SK-N-SH (cell line): ENCODE results near the gene EPB41L2. TPM values are rescaled to one million over a fixed set of nuclear protein-coding genes. Genes with fewer than 3 reads are reported as not detected.

Experiments
- CTCF ChIA-PET: fragments of 300-600, 350-600 bp; formaldehyde crosslinking; extraction: SDS; loops from one replicate; lab custom pipeline; 2021; lab: Yijun Ruan, JAX
- POLR2A ChIA-PET: fragments of 350-600 bp; sonication (Branson Sonifier 250); formaldehyde crosslinking; extraction: SDS; loops from one replicate; lab custom pipeline; 2020; ENCODE audit warnings: antibody characterized with exemption, inconsistent platforms; lab: Yijun Ruan, JAX
- DNase-seq: peaks from one replicate; pipeline ENCODE4 v3.0.0; 2012
- H2AFZ ChIP-seq: fragments of 200-600 bp; sonication (generic); 2 replicates; pipeline ENCODE4 v1.8.1; 2016; ENCODE audit warnings: antibody characterized with exemption, mild to moderate bottlenecking, low read depth
- H3F3A ChIP-seq: fragments of 200-600 bp; sonication (generic); replicated peaks from 2 replicates; pipeline ENCODE3; 2016; ENCODE audit warnings: antibody characterized with exemption, mild to moderate bottlenecking; ENCODE audit not compliant: insufficient read depth
- H3K27ac ChIP-seq, 2 experiments: fragments of 200-500 bp in 1 of 2; fragments of 200-600 bp in 1 of 2; sonication (Bioruptor generic) in 1 of 2; sonication (generic), shearing (Covaris generic) in 1 of 2; 2 replicates each; pipeline versions ENCODE4 v1.5.1 to v1.6.1; 2014 to 2016; ENCODE audit warnings: low read depth in 2 of 2, inconsistent platforms in 1 of 2, low read length in 1 of 2, mild to moderate bottlenecking in 1 of 2, mixed read lengths in 1 of 2
- H3K27me3 ChIP-seq: fragments of 200-600 bp; sonication (generic), shearing (Covaris generic); 2 replicates; pipeline ENCODE4 v1.6.1; 2016; ENCODE audit warnings: mixed run types; ENCODE audit not compliant: insufficient read depth
- H3K36me3 ChIP-seq, 2 experiments: fragments of 200-500 bp in 1 of 2; fragments of 200-600 bp in 1 of 2; sonication (Bioruptor generic) in 1 of 2; sonication (generic) in 1 of 2; replicated peaks in 1 of 2; 2 replicates each; pipeline versions ENCODE3 to v1.5.1; 2014 to 2016; ENCODE audit warnings: low read length in 1 of 2, mild to moderate bottlenecking in 1 of 2; ENCODE audit not compliant: insufficient read depth in 2 of 2, control insufficient read depth in 1 of 2
- H3K4me1 ChIP-seq, 2 experiments: fragments of 200-500 bp in 1 of 2; fragments of 200-600 bp in 1 of 2; sonication (Bioruptor generic) in 1 of 2; sonication (generic), shearing (Covaris generic) in 1 of 2; 2 replicates each; pipeline versions ENCODE4 v1.5.1 to v1.6.1; 2014 to 2016; ENCODE audit warnings: low read depth in 1 of 2, low read length in 1 of 2, mixed run types in 1 of 2; ENCODE audit not compliant: insufficient read depth in 2 of 2, control insufficient read depth in 1 of 2
- H3K4me2 ChIP-seq: fragments of 200-600 bp; sonication (generic), shearing (Covaris generic); 2 replicates; pipeline ENCODE4 v1.6.1; 2017; ENCODE audit warnings: mixed run types
- H3K4me3 ChIP-seq, 2 experiments: fragments of 200-500 bp in 1 of 2; fragments of 200-600 bp in 1 of 2; sonication (Bioruptor generic) in 1 of 2; sonication (generic), shearing (Covaris generic) in 1 of 2; 2 replicates each; pipeline versions ENCODE4 v1.5.1 to v1.8.1; 2014 to 2016; ENCODE audit warnings: low read depth in 2 of 2, inconsistent platforms in 1 of 2, low read length in 1 of 2, mild to moderate bottlenecking in 1 of 2, mixed read lengths in 1 of 2, moderate library complexity in 1 of 2
- H3K79me2 ChIP-seq: fragments of 200-600 bp; sonication (generic); 2 replicates; pipeline ENCODE4 v1.8.1; 2017; ENCODE audit warnings: mild to moderate bottlenecking; ENCODE audit not compliant: insufficient read depth
- H3K9ac ChIP-seq: fragments of 200-600 bp; sonication (generic); 2 replicates; pipeline ENCODE4 v1.6.1; 2017; ENCODE audit warnings: mixed run types
- H3K9me2 ChIP-seq: fragments of 200-600 bp; sonication (generic); 2 replicates; pipeline ENCODE4 v1.6.1; 2017; ENCODE audit warnings: mixed run types
- H3K9me3 ChIP-seq: fragments of 200-600 bp; sonication (generic); 2 replicates; pipeline ENCODE4 v1.6.1; 2017; ENCODE audit warnings: mixed run types, mild to moderate bottlenecking, moderate library complexity
- H4K20me1 ChIP-seq: fragments of 200-600 bp; sonication (generic); 2 replicates; pipeline ENCODE4 v1.6.1; 2017; ENCODE audit warnings: mild to moderate bottlenecking, mixed run types; ENCODE audit not compliant: insufficient read depth
- CHD2 ChIP-seq: fragments of 150-350 bp; IDR thresholded peaks from 2 replicates; pipeline ENCODE4 v1.6.1; 2018; ENCODE audit warnings: low read length; ENCODE audit not compliant: partially characterized antibody
- ELF1 ChIP-seq: IDR thresholded peaks from 2 replicates; pipeline ENCODE4 v1.4.0; 2012
- FOSL2 ChIP-seq: IDR thresholded peaks from 2 replicates; pipeline ENCODE4 v1.4.0; 2012; ENCODE audit warnings: low read depth, mild to moderate bottlenecking, moderate library complexity, borderline replicate concordance
- FOXJ3 ChIP-seq: sonication (generic); formaldehyde crosslinking; IDR thresholded peaks from 2 replicates; pipeline ENCODE4 v1.5.1; 2020; ENCODE audit warnings: mild to moderate bottlenecking, missing genetic modification reagents
- FOXM1 ChIP-seq: IDR thresholded peaks from 2 replicates; pipeline ENCODE4 v1.4.0; 2012; ENCODE audit warnings: low read depth, mild to moderate bottlenecking
- GATA2 ChIP-seq: sonication (generic); formaldehyde crosslinking; IDR thresholded peaks from 2 replicates; pipeline ENCODE4 v1.5.0; 2020; ENCODE audit warnings: mild to moderate bottlenecking, missing genetic modification reagents
- IRF3 ChIP-seq: fragments of 150-350 bp; IDR thresholded peaks from 2 replicates; pipeline ENCODE4 v1.6.1; 2016; ENCODE audit warnings: mild to moderate bottlenecking, low read depth, low read length
- MEF2A ChIP-seq: IDR thresholded peaks from 2 replicates; pipeline ENCODE4 v1.4.0; 2012; ENCODE audit warnings: low read depth, borderline replicate concordance
- NFIC ChIP-seq: IDR thresholded peaks from 2 replicates; pipeline ENCODE4 v1.4.0; 2012; ENCODE audit warnings: borderline replicate concordance
- RXRA ChIP-seq: IDR thresholded peaks from 2 replicates; pipeline ENCODE4 v1.4.0; 2012; ENCODE audit warnings: low read depth, mild to moderate bottlenecking, borderline replicate concordance
- SIN3A ChIP-seq: IDR thresholded peaks from 2 replicates; pipeline ENCODE4 v1.6.1; 2012; ENCODE audit warnings: low read depth, mild to moderate bottlenecking, low read length, moderate library complexity, borderline replicate concordance
- SMC3 ChIP-seq: IDR thresholded peaks from 2 replicates; pipeline ENCODE4 v1.6.1; 2012; ENCODE audit warnings: low read depth, low read length, improper control_type of control experiment
- TAF1 ChIP-seq: IDR thresholded peaks from 2 replicates; pipeline ENCODE4 v1.6.1; 2012; ENCODE audit warnings: low read depth, mild to moderate bottlenecking, low read length, moderate library complexity, borderline replicate concordance
- TEAD4 ChIP-seq: IDR thresholded peaks from 2 replicates; pipeline ENCODE4 v1.4.0; 2012; ENCODE audit warnings: mild to moderate bottlenecking, borderline replicate concordance; ENCODE audit not compliant: insufficient read depth
- USF2 ChIP-seq: fragments of 150-350 bp; IDR thresholded peaks from 2 replicates; pipeline ENCODE4 v1.6.1; 2017; ENCODE audit warnings: antibody characterized with exemption, low read length, low read depth, borderline replicate concordance
- WGBS: methylation state at CpG from one replicate; pipeline ENCODE4 v1.1.6; 2017; ENCODE audit warnings: low lambda C conversion rate; 5-methylcytosine and 5-hydroxymethylcytosine counted together
- polyA plus RNA-seq, 3 experiments: library from polyadenylated mRNA; depleted of rRNA; stranded (reverse); fragments of >200 nt; gene quantifications; 2 replicates each; pipeline ENCODE4 v1.2.3, GENCODE V29; 2012
- TF ChIP-seq, protein P1 (sequence below): fragments of 200-600 bp; sonication (generic); IDR thresholded peaks from 2 replicates; pipeline ENCODE4 v1.6.1; 2017; ENCODE audit warnings: antibody characterized with exemption, mild to moderate bottlenecking, moderate library complexity

Gene EPB41L2
- polyA plus RNA-seq, 1 of the 3 experiments (the other 2 are of a cell fraction) = 1.4 TPM

GRCh38 chr6:130836055-130836640 lies 226.9 kb downstream of the EPB41L2 start:
- TF ChIP-seq SMC3 = no peak
- H3K4me1 ChIP-seq = no peaks in the 10 kb centered on the region
- H3K9ac ChIP-seq = no peak overlapping the region
- H2AFZ ChIP-seq = no peak overlapping the region
- WGBS = 83% methylated on average over 3 of the region's 3 CpGs
- no peaks in the 10 kb centered on the region for H4K20me1 ChIP-seq
- H3F3A ChIP-seq = no peaks in the 10 kb centered on the region
- no peaks in the 10 kb centered on the region for H3K36me3 ChIP-seq
- no peak overlapping the region for H3K4me2 ChIP-seq
- no peak overlapping the region for H3K27ac ChIP-seq
- no peaks in the 10 kb centered on the region for H3K79me2 ChIP-seq
- DNase-seq = no peak
- CTCF ChIA-PET = no interaction called here
- no peaks in the 10 kb centered on the region for H3K9me2 ChIP-seq
- H3K4me3 ChIP-seq = no peak overlapping the region
- no peaks in the 10 kb centered on the region for H3K9me3 ChIP-seq
- H3K27me3 ChIP-seq = no peaks in the 10 kb centered on the region
- POLR2A ChIA-PET = no interaction called here

DNA sequence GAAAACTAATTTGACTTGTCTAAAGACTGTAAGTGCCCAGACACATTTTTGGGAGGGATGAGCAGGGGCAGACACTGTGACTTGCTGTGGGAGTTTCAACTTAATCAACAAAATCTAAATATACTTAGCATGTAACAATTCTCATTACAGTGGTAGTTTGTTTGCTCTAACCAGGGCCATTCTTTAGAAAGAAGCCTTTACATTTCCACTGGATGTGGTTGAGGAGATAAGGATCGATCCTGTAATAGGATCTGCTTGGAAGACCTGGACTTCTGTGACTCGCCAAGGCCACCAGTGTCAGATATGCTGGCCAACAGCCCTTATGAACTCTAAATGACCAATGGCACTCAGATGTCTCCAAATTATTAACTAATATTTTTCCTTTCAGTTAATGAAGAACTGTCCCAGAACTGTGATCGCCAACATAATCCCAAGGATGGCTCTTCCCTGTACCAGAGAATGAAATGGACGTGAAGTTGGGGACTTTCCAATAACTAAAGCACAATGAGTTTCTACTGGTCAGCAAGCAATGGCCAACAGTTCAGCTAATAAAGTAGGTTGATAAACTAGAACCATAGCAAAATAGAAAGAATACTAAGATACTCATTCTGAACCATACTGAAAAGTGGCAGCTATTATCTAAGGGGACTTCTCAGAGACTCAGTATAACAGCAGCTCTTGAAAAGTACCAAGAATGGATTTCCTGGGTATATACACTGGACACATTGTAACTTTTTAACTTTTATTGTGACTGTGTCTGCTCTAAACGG lies 228.4 kb downstream of the EPB41L2 start:
- DNase-seq = no peak
- H3K4me3 ChIP-seq = no peak overlapping the region
- H4K20me1 ChIP-seq = no peaks in the 10 kb centered on the region
- H3K79me2 ChIP-seq = no peaks in the 10 kb centered on the region
- H3K9me3 ChIP-seq = no peaks in the 10 kb centered on the region
- POLR2A ChIA-PET = no interaction called here
- H3K9ac ChIP-seq = no peak overlapping the region
- 56% methylated on average over 5 of the region's 5 CpGs for WGBS
- no peaks in the 10 kb centered on the region for H3K36me3 ChIP-seq
- H3K4me1 ChIP-seq = no peaks in the 10 kb centered on the region
- TF ChIP-seq ELF1 (no peak), FOSL2 (no peak), USF2 (no peak), RXRA (no peak), TAF1 (no peak), SIN3A (no peak)
- CTCF ChIA-PET = interaction anchor here (0.6 kb wide), 1 partner anchor 1519 kb away, joined by 3 read pairs; no protein-coding TSS in a partner anchor
- H3F3A ChIP-seq = no peaks in the 10 kb centered on the region
- H3K9me2 ChIP-seq = no peaks in the 10 kb centered on the region
- no peak overlapping the region for H3K27ac ChIP-seq
- H3K4me2 ChIP-seq = no peak overlapping the region
- no peak overlapping the region for H2AFZ ChIP-seq
- no peaks in the 10 kb centered on the region for H3K27me3 ChIP-seq

DNA sequence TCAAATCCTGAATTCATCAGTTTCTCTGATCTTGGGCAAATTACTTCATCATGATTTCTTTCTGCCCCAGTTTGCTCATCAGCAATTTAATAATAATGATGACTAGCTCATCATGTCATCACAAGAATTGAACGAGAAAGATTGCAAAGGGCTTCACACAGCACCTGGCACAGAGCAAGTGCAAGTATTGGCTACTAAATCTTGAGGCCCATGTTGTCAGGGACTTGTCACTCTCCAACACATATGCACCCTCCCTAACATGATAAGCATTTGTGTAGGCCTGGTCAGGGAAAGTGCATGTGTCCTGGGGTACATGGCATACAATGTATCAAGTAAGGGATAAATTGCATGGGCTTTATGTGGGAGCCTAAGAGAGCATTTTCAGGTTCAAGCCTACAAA lies 229.5 kb downstream of the EPB41L2 start:
- H3K27me3 ChIP-seq = no peaks in the 10 kb centered on the region
- ChIA-PET CTCF (interaction anchor here (0.6 to 1.2 kb wide), 3 partner anchors 9 to 1521 kb away, joined by 3 read pairs; no protein-coding TSS in a partner anchor), POLR2A (no interaction called here)
- H3K9ac ChIP-seq = no peak overlapping the region
- no peaks in the 10 kb centered on the region for H4K20me1 ChIP-seq
- no peak overlapping the region for H3K4me3 ChIP-seq
- no peaks in the 10 kb centered on the region for H3K79me2 ChIP-seq
- no peak overlapping the region for H3K4me2 ChIP-seq
- H3K9me3 ChIP-seq = no peaks in the 10 kb centered on the region
- no peaks in the 10 kb centered on the region for H3K36me3 ChIP-seq
- DNase-seq = no peak
- H2AFZ ChIP-seq = no peak overlapping the region
- 0% methylated on average over 1 of the region's 1 CpG for WGBS
- no peaks in the 10 kb centered on the region for H3K9me2 ChIP-seq
- H3F3A ChIP-seq = no peaks in the 10 kb centered on the region
- no peaks in the 10 kb centered on the region for H3K4me1 ChIP-seq
- no peak overlapping the region for H3K27ac ChIP-seq
- TF ChIP-seq FOXM1 = no peak
- TF ChIP-seq IRF3 = no peak
- no peak for TF ChIP-seq GATA2
- no peak for TF ChIP-seq CHD2
- TF ChIP-seq TEAD4 = no peak
- TF ChIP-seq MEF2A = no peak
- TF ChIP-seq SIN3A = no peak
- no peak for TF ChIP-seq FOSL2
- no peak for TF ChIP-seq FOXJ3
- no peak for TF ChIP-seq NFIC
- no peak for TF ChIP-seq USF2
- TF ChIP-seq, protein P1, sequence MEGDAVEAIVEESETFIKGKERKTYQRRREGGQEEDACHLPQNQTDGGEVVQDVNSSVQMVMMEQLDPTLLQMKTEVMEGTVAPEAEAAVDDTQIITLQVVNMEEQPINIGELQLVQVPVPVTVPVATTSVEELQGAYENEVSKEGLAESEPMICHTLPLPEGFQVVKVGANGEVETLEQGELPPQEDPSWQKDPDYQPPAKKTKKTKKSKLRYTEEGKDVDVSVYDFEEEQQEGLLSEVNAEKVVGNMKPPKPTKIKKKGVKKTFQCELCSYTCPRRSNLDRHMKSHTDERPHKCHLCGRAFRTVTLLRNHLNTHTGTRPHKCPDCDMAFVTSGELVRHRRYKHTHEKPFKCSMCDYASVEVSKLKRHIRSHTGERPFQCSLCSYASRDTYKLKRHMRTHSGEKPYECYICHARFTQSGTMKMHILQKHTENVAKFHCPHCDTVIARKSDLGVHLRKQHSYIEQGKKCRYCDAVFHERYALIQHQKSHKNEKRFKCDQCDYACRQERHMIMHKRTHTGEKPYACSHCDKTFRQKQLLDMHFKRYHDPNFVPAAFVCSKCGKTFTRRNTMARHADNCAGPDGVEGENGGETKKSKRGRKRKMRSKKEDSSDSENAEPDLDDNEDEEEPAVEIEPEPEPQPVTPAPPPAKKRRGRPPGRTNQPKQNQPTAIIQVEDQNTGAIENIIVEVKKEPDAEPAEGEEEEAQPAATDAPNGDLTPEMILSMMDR = no peak
